PC-3 (cell line): ENCODE measurements around the gene PLXNA2.

Experiments
- EZH2 ChIP-seq: fragments of 300-600 bp; sonication (generic); IDR thresholded peaks from one replicate; pipeline ENCODE4 v1.6.1; 2017; ENCODE audit warnings: antibody characterized with exemption, mild to moderate bottlenecking, low read length; ENCODE audit not compliant: unreplicated experiment
- TF ChIP-seq, protein P1 (sequence below): fragments of 300-600 bp; sonication (generic); conservative IDR thresholded peaks from 2 replicates; pipeline ENCODE4 v1.5.1; 2017; ENCODE audit warnings: antibody characterized with exemption, low read depth, mild to moderate bottlenecking, low read length

DNA sequence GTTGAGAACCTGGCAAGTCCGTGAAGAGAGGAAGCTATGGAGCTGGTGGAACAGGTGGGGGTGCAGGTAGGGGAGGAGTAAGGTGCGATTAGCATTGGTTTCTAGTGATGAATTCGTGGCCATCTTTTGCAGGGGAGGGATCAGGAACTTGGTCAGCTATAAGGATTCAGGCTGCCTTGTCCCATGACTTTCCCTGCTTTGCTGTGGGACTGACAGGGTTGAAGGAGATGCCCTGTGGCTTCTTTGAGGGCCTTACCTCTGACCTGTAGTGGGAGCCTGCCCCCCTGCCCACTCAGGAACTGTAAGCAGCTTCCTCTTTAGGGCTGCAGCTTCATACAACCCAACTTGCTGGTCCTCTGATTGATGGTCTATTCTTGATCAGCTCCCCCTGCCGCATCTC is 248.6 kb downstream of the PLXNA2 start:
- no peak for TF ChIP-seq EZH2
- TF ChIP-seq, protein P1, sequence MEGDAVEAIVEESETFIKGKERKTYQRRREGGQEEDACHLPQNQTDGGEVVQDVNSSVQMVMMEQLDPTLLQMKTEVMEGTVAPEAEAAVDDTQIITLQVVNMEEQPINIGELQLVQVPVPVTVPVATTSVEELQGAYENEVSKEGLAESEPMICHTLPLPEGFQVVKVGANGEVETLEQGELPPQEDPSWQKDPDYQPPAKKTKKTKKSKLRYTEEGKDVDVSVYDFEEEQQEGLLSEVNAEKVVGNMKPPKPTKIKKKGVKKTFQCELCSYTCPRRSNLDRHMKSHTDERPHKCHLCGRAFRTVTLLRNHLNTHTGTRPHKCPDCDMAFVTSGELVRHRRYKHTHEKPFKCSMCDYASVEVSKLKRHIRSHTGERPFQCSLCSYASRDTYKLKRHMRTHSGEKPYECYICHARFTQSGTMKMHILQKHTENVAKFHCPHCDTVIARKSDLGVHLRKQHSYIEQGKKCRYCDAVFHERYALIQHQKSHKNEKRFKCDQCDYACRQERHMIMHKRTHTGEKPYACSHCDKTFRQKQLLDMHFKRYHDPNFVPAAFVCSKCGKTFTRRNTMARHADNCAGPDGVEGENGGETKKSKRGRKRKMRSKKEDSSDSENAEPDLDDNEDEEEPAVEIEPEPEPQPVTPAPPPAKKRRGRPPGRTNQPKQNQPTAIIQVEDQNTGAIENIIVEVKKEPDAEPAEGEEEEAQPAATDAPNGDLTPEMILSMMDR = no peak
